Upper lobe of left lung (tissue), 4 donors: Measurements from ENCODE around the gene NUMA1.

Experiments used
- CTCF ChIP-seq, 6 experiments: fragments of 450-650 bp in 4 of 6; fragments of 200-600 bp in 2 of 6; sonication (generic) in 2 of 6; IDR thresholded peaks; one replicate each; pipeline ENCODE4 v1.5.1; 2016 to 2019; ENCODE audit warnings: antibody characterized with exemption in 6 of 6
- EP300 ChIP-seq, 4 donors: sonication (generic); formaldehyde crosslinking; IDR thresholded peaks; one replicate each; pipeline ENCODE4 v1.5.1; 2017; ENCODE audit warnings: antibody characterized with exemption in 4 of 4, control low read depth in 2 of 4
- POLR2A ChIP-seq, 4 donors: fragments of 450-650 bp; IDR thresholded peaks; one replicate each; pipeline ENCODE4 v1.5.1; 2016 to 2017; ENCODE audit warnings: antibody characterized with exemption in 4 of 4, mild to moderate bottlenecking in 2 of 4

GRCh38 chr11:72001285-72001684, 79.1 kb downstream of the NUMA1 start:
- no peak for TF ChIP-seq CTCF (IDR thresholded peaks at IDR 0.05)
- no peak for TF ChIP-seq EP300 (IDR thresholded peaks at IDR 0.05)
- TF ChIP-seq POLR2A (IDR thresholded peaks at IDR 0.05) = no peak
